Fibroblast of lung (primary cell): ENCODE data around the gene GABRG3.

Source experiments
- EZH2 ChIP-seq: IDR thresholded peaks from 2 replicates; pipeline ENCODE4 v1.5.1; 2012; ENCODE audit warnings: low read length, control low read depth, mild to moderate bottlenecking; ENCODE audit errors: missing control alignments
- TF ChIP-seq, protein P1 (sequence below), 2 donors: IDR thresholded peaks in 1 of 2; conservative IDR thresholded peaks in 1 of 2; 1 replicate in 1 of 2; 2 replicates in 1 of 2; pipeline ENCODE4 v1.5.1; 2011 to 2012; ENCODE audit warnings: low read length in 2 of 2, control low read depth in 1 of 2, inconsistent platforms in 1 of 2, low read depth in 1 of 2, mild to moderate bottlenecking in 1 of 2

DNA sequence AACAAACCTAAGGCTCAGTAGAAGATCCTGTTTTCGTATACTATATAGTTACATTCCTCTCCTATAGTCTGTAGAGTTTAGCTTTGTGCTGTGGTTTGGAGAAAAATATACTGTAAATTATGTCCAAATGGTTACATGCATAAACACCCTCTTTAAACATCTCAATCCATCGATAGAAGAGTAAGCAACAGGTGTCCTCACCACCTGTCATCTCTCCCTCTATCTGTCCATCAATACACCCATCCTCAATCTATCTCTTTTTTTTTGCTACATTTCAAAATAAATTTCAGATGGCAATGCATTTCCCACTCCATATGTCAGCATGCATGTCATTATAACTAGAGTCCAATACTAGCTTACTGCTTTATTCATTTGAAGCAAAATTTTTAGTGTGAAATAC, 21.0 kb upstream of the GABRG3 start:
- TF ChIP-seq, protein P1, sequence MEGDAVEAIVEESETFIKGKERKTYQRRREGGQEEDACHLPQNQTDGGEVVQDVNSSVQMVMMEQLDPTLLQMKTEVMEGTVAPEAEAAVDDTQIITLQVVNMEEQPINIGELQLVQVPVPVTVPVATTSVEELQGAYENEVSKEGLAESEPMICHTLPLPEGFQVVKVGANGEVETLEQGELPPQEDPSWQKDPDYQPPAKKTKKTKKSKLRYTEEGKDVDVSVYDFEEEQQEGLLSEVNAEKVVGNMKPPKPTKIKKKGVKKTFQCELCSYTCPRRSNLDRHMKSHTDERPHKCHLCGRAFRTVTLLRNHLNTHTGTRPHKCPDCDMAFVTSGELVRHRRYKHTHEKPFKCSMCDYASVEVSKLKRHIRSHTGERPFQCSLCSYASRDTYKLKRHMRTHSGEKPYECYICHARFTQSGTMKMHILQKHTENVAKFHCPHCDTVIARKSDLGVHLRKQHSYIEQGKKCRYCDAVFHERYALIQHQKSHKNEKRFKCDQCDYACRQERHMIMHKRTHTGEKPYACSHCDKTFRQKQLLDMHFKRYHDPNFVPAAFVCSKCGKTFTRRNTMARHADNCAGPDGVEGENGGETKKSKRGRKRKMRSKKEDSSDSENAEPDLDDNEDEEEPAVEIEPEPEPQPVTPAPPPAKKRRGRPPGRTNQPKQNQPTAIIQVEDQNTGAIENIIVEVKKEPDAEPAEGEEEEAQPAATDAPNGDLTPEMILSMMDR (conservative IDR thresholded peaks at IDR 0.05 in 1 of 2, IDR thresholded peaks at IDR 0.05 in 1 of 2; ENCODE audit: low read depth in 1 of 2, low read length in 2 of 2) = no peak
- TF ChIP-seq EZH2 = no peak
